Motor neuron (in vitro differentiated cells): ENCODE measurements around the gene UBR4. TPM values are rescaled to one million over a fixed set of nuclear protein-coding genes. Genes with fewer than 3 reads are reported as not detected.
A peak's percentile ranks its signal among the peaks of the same experiment; 100 is the strongest.

Experiments used
- ATAC-seq, 8 experiments: fragments of 200-7000 bp; cut with Tn5 transposase; replicated peaks in 6 of 8; 2 replicates each; pipeline ENCODE4 v1.8.0; 2021; ENCODE audit warnings: mild to moderate bottlenecking in 8 of 8, moderate library complexity in 8 of 8
- H3K27ac ChIP-seq, 2 donors: fragments of 250-450 bp; sonication (Bioruptor Pico); 2 replicates each; pipeline ENCODE4 v1.9.0; 2021; ENCODE audit warnings: antibody characterized with exemption in 2 of 2, mild to moderate bottlenecking in 2 of 2, moderate library complexity in 1 of 2
- H3K4me1 ChIP-seq, 2 donors: fragments of 250-450 bp; sonication (Bioruptor Pico); replicated peaks in 1 of 2; 2 replicates each; pipeline ENCODE4 v1.6.1; 2021; ENCODE audit warnings: antibody characterized with exemption in 2 of 2, mild to moderate bottlenecking in 2 of 2, moderate library complexity in 1 of 2
- H3K4me3 ChIP-seq, 5 donors: fragments of 250-450 bp; sonication (Bioruptor Pico); 2 replicates each; pipeline ENCODE4 v1.9.0; 2021; ENCODE audit warnings: antibody characterized with exemption in 5 of 5, mild to moderate bottlenecking in 5 of 5, moderate library complexity in 4 of 5
- WGBS, 10 experiments: fragments of 450-650 bp; shearing (Covaris generic); methylation state at CpG; one replicate each; pipeline ENCODE4 v1.0.0; 2022; 5-methylcytosine and 5-hydroxymethylcytosine counted together
- in situ Hi-C, 9 experiments: fragments of 400-800 bp; cut with MboI; loops; one replicate each; pipeline ENCODE4 v1.15.0; 2021; ENCODE audit warnings: low sequenced_read_pairs in 9 of 9, low pct_unique_long_range_greater_than_20kb in 2 of 9; ENCODE audit not compliant: unreplicated experiment in 9 of 9
- total RNA-seq, 8 experiments: library from RNA; unstranded; fragments of 300-600 nt; gene quantifications; 2 replicates each; pipeline versions ENCODE4 v1.2.3 to v1.2.4, GENCODE V29; 2022

UBR4 gene
- total RNA-seq, 8 experiments from 2014 or later, result 67.4 to 206 (median 116) TPM

- no peak overlapping the region for H3K4me3 ChIP-seq
- 40 to 100% (median 88%) methylated on average over 1 to 9 of the region's 9 CpGs; no CpG with 5 or more reads in 1 of the 10 experiments for WGBS, 10 experiments
- in situ Hi-C loops, result loop anchor here in 3 of 9 experiments (25.0 kb wide), 1 partner anchor 176 kb away; the partner anchor contains the start of gene ALDH4A1 (in 3 of the 3)
- H3K4me1 ChIP-seq, result no peaks in the 10 kb centered on the region
- no peak overlapping the region for H3K27ac ChIP-seq
- no peak for ATAC-seq
These were observed 122.1 kb downstream of the UBR4 start for GRCh38 chr1:19087737-19088594.

- no peaks in the 10 kb centered on the region for H3K4me1 ChIP-seq
- 81 to 100% (median 97%) methylated on average over 2 to 6 of the region's 6 CpGs; no CpG with 5 or more reads in 1 of the 10 experiments for WGBS, 10 experiments
- no peak overlapping the region for H3K27ac ChIP-seq
- no peak for ATAC-seq
- no peak overlapping the region for H3K4me3 ChIP-seq
- in situ Hi-C loops, result loop anchor here in 3 of 9 experiments (25.0 kb wide), 1 partner anchor 175 kb away; the partner anchor contains the start of gene ALDH4A1 (in 3 of the 3)
These were observed 122.9 kb downstream of the UBR4 start for GRCh38 chr1:19087017-19087736.

GRCh38 chr1:19086176-19086875 is 123.7 kb downstream of the UBR4 start:
- peak in 2 of 8 experiments; percentile 6 to 17 for ATAC-seq
- Histone ChIP-seq H3K27ac (no peak overlapping the region), H3K4me3 (no peak overlapping the region), H3K4me1 (no peaks in the 10 kb centered on the region)
- 94 to 100% (median 96%) methylated on average over 4 to 13 of the region's 21 CpGs; no CpG with 5 or more reads in 5 of the 10 experiments for WGBS, 10 experiments
- in situ Hi-C loops, result loop anchor here in 3 of 9 experiments (25.0 kb wide), 1 partner anchor 174 kb away; the partner anchor contains the start of gene ALDH4A1 (in 3 of the 3)

- 80 to 98% (median 96%) methylated on average over 1 to 14 of the region's 20 CpGs; no CpG with 5 or more reads in 5 of the 10 experiments for WGBS, 10 experiments
- no peak overlapping the region for H3K4me3 ChIP-seq
- ATAC-seq, result no peak
- no peaks in the 10 kb centered on the region for H3K4me1 ChIP-seq
- H3K27ac ChIP-seq, result no peak overlapping the region
- in situ Hi-C loops, result loop anchor here in 3 of 9 experiments (25.0 kb wide), 1 partner anchor 172 kb away; the partner anchor contains the start of gene ALDH4A1 (in 3 of the 3)
These were observed 125.8 kb downstream of the UBR4 start for GRCh38 chr1:19084206-19084738.

- 50 to 96% (median 91%) methylated on average over 1 to 7 of the region's 7 CpGs; no CpG with 5 or more reads in 3 of the 10 experiments for WGBS, 10 experiments
- no peaks in the 10 kb centered on the region for H3K4me1 ChIP-seq
- in situ Hi-C loops, result loop anchor here in 3 of 9 experiments (25.0 kb wide), 1 partner anchor 171 kb away; the partner anchor contains the start of gene ALDH4A1 (in 3 of the 3)
- no peak overlapping the region for H3K4me3 ChIP-seq
- H3K27ac ChIP-seq, result no peak overlapping the region
- ATAC-seq, result peak in 5 of 8 experiments; percentile 13 to 73 (median 36)
These were observed 127.0 kb downstream of the UBR4 start for GRCh38 chr1:19083081-19083480.

GRCh38 chr1:19081218-19081893 is 128.7 kb downstream of the UBR4 start:
- in situ Hi-C loops, result loop anchor here in 3 of 9 experiments (25.0 kb wide), 1 partner anchor 169 kb away; the partner anchor contains the start of gene ALDH4A1 (in 3 of the 3)
- H3K27ac ChIP-seq, result no peak overlapping the region
- H3K4me1 ChIP-seq, result no peaks in the 10 kb centered on the region
- H3K4me3 ChIP-seq, result no peak overlapping the region
- peak in 5 of 8 experiments; percentile 16 to 87 (median 50) for ATAC-seq
- 14 to 100% (median 78%) methylated on average over 1 to 19 of the region's 21 CpGs; no CpG with 5 or more reads in 1 of the 10 experiments for WGBS, 10 experiments

GRCh38 chr1:19080721-19081120 is 129.3 kb downstream of the UBR4 start:
- H3K27ac ChIP-seq, result no peak overlapping the region
- no peak for ATAC-seq
- in situ Hi-C loops, result loop anchor here in 3 of 9 experiments (25.0 kb wide), 1 partner anchor 168 kb away; the partner anchor contains the start of gene ALDH4A1 (in 3 of the 3)
- WGBS, 10 experiments, result 20 to 100% (median 76%) methylated on average over 1 to 2 of the region's 3 CpGs; no CpG with 5 or more reads in 4 of the 10 experiments
- H3K4me1 ChIP-seq, result no peaks in the 10 kb centered on the region
- no peak overlapping the region for H3K4me3 ChIP-seq

- H3K4me1 ChIP-seq, result no peaks in the 10 kb centered on the region
- in situ Hi-C loops, result loop anchor here in 4 of 9 experiments (10.0 to 25.0 kb wide), 2 partner anchors 168 to 175 kb away; partner anchors contain the start of gene ALDH4A1 (in 4 of the 4)
- H3K4me3 ChIP-seq, result no peak overlapping the region
- WGBS, 10 experiments, result 84 to 100% (median 94%) methylated on average over 1 to 16 of the region's 16 CpGs; no CpG with 5 or more reads in 1 of the 10 experiments
- peak in 1 of 8 experiments; percentile 7 for ATAC-seq
- no peak overlapping the region for H3K27ac ChIP-seq
These were observed 130.3 kb downstream of the UBR4 start for GRCh38 chr1:19079541-19080472.

- no peak overlapping the region for H3K27ac ChIP-seq
- in situ Hi-C loops, result loop anchor here in 4 of 9 experiments (10.0 to 25.0 kb wide), 2 partner anchors 166 to 174 kb away; partner anchors contain the start of gene ALDH4A1 (in 4 of the 4)
- H3K4me1 ChIP-seq, result no peaks in the 10 kb centered on the region
- WGBS, 10 experiments, result 70 to 100% (median 90%) methylated on average over 1 to 4 of the region's 4 CpGs; no CpG with 5 or more reads in 2 of the 10 experiments
- no peak overlapping the region for H3K4me3 ChIP-seq
- no peak for ATAC-seq
These were observed 131.5 kb downstream of the UBR4 start for GRCh38 chr1:19078536-19078935.

- no peak for ATAC-seq
- WGBS, 10 experiments, result 67 to 100% (median 93%) methylated on average over 1 to 15 of the region's 20 CpGs; no CpG with 5 or more reads in 1 of the 10 experiments
- Histone ChIP-seq H3K27ac (no peak overlapping the region), H3K4me3 (no peak overlapping the region), H3K4me1 (no peaks in the 10 kb centered on the region)
- in situ Hi-C loops, result loop anchor here in 4 of 9 experiments (10.0 to 25.0 kb wide), 2 partner anchors 165 to 172 kb away; partner anchors contain the start of gene ALDH4A1 (in 4 of the 4)
These were observed 133.0 kb downstream of the UBR4 start for GRCh38 chr1:19076841-19077616.
